Endothelial cell of umbilical vein (primary cell): ENCODE results near the gene MAP6.

Source experiments
- CTCF ChIP-seq, 2 donors: IDR thresholded peaks; 1 replicate in 1 of 2; 2 replicates in 1 of 2; pipeline ENCODE4 v1.5.1; 2011; ENCODE audit warnings: low read length in 2 of 2, mild to moderate bottlenecking in 2 of 2, moderate library complexity in 2 of 2, control low read depth in 1 of 2, inconsistent platforms in 1 of 2, low read depth in 1 of 2; ENCODE audit not compliant: insufficient read depth in 1 of 2; ENCODE audit errors: extremely low read depth in 1 of 2
- EZH2 ChIP-seq: IDR thresholded peaks from 2 replicates; pipeline ENCODE4 v1.6.1; 2012; ENCODE audit warnings: borderline replicate concordance, low read depth, mild to moderate bottlenecking, moderate library complexity, low read length, inconsistent platforms; ENCODE audit not compliant: severe bottlenecking
- FOS ChIP-seq: IDR thresholded peaks from 2 replicates; pipeline ENCODE4 v1.6.1; 2011; ENCODE audit warnings: mild to moderate bottlenecking, low read length, moderate library complexity, borderline replicate concordance; ENCODE audit not compliant: insufficient read depth
- GATA2 ChIP-seq: IDR thresholded peaks from 2 replicates; pipeline ENCODE4 v1.7.0; 2011; ENCODE audit warnings: low read depth, mild to moderate bottlenecking, moderate library complexity, mixed read lengths, low read length; ENCODE audit not compliant: insufficient read length, insufficient read depth
- JUN ChIP-seq: IDR thresholded peaks from 2 replicates; pipeline ENCODE4 v1.6.1; 2011; ENCODE audit warnings: borderline replicate concordance, low read depth; ENCODE audit not compliant: insufficient read length, insufficient read depth
- MAX ChIP-seq: IDR thresholded peaks from 2 replicates; pipeline ENCODE4 v1.6.1; 2011; ENCODE audit not compliant: insufficient read depth, insufficient read length
- MYC ChIP-seq: IDR thresholded peaks from one replicate; pipeline ENCODE4 v1.6.1; 2011; ENCODE audit warnings: mild to moderate bottlenecking, low read depth, low read length
- POLR2A ChIP-seq: IDR thresholded peaks from 2 replicates; pipeline ENCODE4 v1.6.1; 2012; ENCODE audit warnings: low read depth, mild to moderate bottlenecking, control low read depth, low read length
- POLR2AphosphoS5 ChIP-seq: IDR thresholded peaks from 2 replicates; pipeline ENCODE4 v1.6.1; 2012; ENCODE audit warnings: low read depth, mild to moderate bottlenecking, control low read depth, low read length, moderate library complexity; ENCODE audit not compliant: insufficient read depth

GRCh38 chr11:75541193-75542087 is 127.4 kb downstream of the MAP6 start:
- TF ChIP-seq CTCF (IDR thresholded peaks at IDR 0.05; ENCODE audit: extremely low read depth in 1 of 2, insufficient read depth in 1 of 2, low read depth in 1 of 2, low read length in 2 of 2) (no peak), POLR2A (no peak), MYC (no peak), EZH2 (no peak), MAX (no peak), GATA2 (no peak), POLR2AphosphoS5 (no peak), JUN (no peak), FOS (no peak)
